KBM-7 (cell line): ENCODE measurements around the gene RXFP2.

ENCODE experiments used
- DNase-seq: peaks from one replicate; pipeline ENCODE4 v3.0.0-alpha.2; 2015
- in situ Hi-C: fragments of 300-500 bp; cut with MboI; formaldehyde crosslinking; loops from 2 replicates; pipeline ENCODE4 v1.14.3; 2020; ENCODE audit warnings: low sequenced_read_pairs, low pct_unique_long_range_greater_than_20kb, mixed read lengths

The RXFP2 gene

GRCh38 chr13:31805841-31806240 is 66.5 kb downstream of the RXFP2 start:
- no peak for DNase-seq
- in situ Hi-C loops = no loop called here

DNA sequence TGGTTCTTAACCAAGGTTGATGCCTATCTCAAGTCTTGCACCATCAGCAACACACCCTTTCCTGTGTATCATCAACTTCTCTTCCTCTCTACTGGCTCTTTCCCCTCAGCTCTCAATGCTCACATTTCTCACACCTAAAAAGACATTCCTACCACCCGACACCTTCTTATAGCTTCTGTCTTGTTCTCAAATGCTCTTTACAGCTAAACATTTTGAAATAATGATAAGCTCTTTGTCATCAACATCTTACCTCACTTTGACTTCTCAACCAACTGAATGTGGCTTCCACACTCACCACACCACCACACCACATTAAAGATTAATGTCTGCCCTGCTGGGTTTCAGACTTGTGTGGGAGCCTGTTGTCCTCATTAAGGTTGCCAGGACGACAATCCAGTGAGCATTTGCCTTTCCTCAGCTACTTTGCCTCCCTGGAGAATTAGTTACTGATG is 67.8 kb downstream of the RXFP2 start:
- DNase-seq = peak; percentile 26
- in situ Hi-C loops = no loop called here

- peak; percentile 29 for DNase-seq
- in situ Hi-C loops = no loop called here
These were observed 75.2 kb downstream of the RXFP2 start for GRCh38 chr13:31814536-31814935.

DNA sequence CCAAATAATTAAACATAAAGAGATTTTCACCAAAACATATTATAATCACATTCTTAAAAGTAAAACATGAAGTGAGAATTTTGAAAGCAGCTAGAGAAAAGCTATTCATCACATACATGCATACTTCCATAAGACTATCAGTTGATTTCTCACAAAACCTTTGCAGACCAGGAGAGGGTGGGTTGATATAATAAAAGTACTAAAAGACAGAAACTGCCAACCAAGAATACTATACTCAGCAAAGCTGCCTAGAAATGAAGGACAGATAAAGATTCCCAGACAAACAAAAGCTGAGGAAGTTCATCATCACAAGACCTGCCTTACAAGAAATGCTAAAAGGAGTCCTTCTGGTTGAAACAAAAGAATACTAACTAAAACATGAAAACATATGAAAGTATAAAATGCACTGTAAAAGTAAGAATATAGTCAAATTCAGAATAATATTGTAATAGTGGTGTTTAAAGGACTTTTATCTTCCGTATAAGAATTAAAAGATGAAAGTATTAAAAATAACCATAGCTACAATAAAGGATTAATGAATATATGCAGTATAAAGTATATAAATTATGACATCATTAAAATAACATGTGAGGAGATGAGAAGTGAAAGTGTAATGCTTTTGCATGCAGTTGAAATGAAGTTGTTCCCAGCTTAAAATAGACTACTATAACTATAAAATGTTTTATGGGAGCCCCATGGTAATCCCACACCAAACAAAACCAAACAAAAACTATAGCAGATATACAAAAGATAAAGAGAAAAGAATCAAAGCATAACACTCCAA is 76.2 kb downstream of the RXFP2 start:
- in situ Hi-C loops = no loop called here
- no peak for DNase-seq

- DNase-seq = no peak
- in situ Hi-C loops = no loop called here
These were observed 78.9 kb downstream of the RXFP2 start for GRCh38 chr13:31818236-31818635.

GRCh38 chr13:31824705-31825517 is 85.6 kb downstream of the RXFP2 start:
- in situ Hi-C loops = no loop called here
- no peak for DNase-seq

DNA sequence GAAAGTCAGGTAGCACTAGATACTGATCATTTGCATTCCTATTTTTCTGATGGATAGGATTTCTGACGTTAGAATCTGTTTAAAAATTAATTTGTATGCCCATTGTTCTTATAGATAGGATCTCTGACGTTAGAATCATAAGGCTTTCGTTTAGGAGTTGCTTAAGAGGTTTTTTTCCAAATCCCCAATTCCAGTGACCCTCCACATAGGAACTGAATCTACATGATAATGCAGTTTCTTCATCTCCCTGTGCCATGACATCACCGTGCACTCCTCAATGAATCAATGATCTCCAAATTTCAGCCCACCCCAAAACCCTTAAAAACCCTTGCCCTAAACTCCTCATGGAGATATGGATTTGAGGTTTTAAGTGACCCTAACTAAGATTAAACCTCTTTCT is 87.2 kb downstream of the RXFP2 start:
- DNase-seq = no peak
- in situ Hi-C loops = no loop called here

GRCh38 chr13:31827707-31828106 is 88.4 kb downstream of the RXFP2 start:
- no peak for DNase-seq

DNA sequence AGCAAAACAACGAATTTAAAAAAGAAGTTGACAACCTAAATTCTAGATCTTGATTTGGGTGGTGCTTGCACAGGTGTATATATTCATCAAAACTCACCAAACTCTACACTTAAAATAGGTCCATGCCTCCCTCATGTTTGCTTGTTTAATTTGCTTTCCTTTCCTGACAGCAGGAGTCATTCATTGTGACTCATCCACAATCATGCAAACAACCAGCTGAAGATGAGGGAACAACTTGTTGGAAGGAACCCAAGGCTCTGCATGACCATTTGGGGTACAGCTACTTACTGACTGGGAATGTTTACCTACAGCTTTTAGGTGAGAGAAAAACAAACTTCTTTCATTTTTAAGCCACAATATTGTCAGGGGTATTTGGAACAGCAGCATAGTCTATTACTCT is 96.6 kb downstream of the RXFP2 start:
- in situ Hi-C loops = no loop called here
- no peak for DNase-seq

More at GRCh38 chr13:31827707-31828106, 88.4 kb downstream of the RXFP2 start:
- in situ Hi-C loops = no loop called here

DNA sequence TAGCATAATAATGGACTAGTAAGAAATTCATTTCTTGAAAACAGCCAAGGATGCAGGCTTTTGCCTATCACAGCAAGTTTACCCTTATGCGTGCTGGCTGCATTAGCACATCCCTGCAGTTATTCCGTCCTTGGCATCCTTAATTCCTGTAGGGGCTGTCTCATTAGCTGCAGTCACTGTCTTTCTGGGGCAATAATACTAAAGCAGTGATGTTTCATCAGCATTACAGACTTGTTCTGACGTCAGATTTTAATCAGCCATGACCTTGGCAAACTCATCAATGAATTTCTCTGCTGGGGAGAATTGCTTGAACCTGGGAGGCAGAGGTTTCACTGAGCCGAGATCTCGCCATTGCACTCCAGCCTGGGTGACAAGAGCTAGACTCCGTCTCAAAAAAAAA is 103.7 kb downstream of the RXFP2 start:
- no peak for DNase-seq
- in situ Hi-C loops = no loop called here

DNA sequence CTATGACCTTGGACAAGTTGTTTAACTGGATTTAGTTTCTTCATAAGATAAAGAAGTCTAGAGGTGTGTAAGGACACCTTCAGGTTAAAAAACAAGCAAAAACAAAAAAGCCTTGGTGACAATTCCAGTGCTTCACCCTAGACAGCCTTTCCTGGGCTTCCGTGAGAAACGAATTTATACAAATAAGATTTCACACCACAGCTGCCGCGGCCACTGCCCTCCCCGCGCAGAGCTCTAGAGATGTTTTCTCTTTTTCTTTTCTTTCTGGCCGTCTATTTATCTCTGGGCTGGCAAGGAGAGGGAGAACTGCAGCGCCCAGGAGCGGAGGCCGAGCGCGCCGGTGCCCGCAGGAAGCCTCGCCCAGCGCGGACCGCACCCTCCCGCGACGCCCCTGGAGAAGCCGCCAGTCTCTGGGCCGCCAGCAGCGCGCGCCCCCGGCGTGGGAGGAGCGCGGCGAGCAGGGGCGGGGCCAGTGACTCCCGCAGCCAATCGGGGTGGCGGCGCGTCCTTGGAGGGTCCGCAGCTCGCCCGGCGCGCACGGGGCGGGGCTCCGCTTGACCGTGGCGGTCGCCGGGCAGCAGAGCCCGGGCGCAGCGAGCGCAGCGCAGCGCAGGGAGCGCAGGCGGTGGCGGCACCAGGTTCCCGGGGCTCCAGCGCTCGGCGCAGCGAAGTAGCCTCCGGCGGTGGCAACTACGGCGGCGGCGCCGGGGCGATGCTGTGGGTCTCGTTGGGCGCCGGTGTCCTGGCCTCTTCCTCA is 107.0 kb downstream of the RXFP2 start:
- DNase-seq = peak; percentile 89
- in situ Hi-C loops = no loop called here

DNA sequence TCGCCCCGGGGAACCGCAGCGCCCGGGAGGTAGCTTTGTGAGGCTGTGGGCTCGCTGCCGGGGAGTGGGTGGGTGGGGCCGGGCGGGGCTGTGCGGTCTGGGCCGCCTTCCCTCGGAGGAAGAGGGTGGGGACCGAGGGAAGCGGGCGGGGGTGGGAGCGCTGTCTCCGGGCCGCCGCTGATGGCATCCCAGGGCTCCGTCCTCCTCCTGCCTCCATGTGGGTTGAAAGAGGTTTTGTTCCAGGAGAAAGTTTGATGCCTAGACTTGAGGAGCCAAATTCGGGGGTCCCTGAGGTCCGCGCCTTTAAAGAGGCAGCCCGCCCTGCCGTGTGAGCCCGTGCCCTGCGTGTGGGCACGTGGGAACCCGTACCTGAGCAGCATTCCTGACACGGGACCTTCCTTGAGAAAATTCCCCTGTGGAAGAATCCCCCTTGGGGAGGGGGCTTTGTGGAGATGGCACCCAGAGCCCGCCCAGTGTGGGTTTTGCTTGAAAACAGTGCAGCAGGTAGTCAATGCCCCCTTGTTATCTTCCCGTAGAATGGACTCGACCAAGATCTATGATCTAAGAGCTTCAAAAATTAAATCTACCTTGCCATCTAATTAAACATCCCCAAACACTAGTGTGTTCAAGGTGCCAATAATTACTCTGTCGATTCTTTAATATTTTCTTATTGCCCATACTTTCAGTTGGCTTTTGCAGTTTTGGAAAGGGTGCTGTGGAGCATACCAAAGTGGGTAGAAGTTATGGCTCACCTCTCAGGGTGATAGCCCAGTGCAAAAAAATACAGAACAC is 107.8 kb downstream of the RXFP2 start:
- in situ Hi-C loops = no loop called here
- peak; percentile 15 for DNase-seq

DNA sequence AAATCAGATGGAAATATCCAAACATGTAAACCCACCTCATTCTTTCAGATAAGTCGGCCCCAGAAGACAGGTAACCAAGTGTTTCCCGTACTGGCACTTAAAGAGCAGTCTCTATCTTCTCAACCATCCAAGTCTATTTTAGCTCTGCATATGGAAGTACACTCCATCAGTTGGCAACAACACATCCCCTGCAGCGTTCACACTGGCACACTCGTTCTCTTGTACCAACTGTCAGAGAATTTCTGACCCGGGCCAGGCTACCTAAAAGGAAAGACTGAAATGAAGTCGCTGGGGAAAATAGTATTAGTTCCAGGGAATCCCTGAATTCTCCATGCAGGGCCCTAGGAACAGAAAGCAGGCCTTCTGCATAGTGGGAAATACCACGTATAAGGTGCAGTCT is 109.3 kb downstream of the RXFP2 start:
- in situ Hi-C loops = no loop called here
- DNase-seq = no peak

DNA sequence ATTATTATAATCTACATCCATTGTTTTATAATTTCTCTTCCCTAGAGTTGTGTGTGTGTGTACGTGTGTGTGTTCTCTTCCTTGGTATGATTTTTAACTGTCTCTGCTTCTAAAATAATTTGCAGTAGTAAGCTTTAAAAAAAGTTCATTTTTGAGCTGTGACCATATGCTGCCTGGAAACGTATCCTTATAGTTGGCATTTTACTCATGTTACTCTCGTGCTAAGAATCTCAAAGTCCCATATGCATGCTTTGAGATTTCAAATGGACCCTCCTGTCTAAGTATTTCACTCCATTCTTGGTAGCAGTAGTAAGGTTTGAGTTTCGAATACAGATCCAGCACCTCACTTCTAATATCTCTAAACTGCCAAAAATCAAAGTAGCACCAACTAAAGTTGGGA is 109.9 kb downstream of the RXFP2 start:
- in situ Hi-C loops = no loop called here
- DNase-seq = no peak

DNA sequence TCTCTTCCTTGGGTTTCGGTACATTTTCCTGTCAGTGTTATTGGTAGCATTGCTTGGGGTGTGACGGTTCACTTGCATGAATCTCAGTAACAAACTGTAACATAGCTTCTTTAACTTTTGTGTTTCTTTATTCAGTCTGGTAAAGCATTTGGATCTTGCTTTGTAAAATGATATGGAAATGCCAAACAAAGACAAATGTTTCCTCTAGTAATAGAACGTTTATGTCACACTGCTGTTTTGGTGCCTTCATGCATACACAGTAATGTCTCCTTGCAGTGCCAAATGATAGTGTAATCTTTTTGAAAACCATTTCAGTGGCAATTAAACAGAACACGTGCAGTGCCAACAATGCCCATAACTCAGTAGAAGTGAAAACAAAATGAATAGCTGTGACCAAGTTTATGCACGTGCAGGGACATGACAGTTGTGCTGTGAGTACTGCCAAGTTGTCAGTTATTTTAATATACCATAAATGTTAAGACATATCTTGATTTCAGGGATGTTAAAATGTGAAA is 110.8 kb downstream of the RXFP2 start:
- DNase-seq = no peak
- in situ Hi-C loops = no loop called here

- in situ Hi-C loops = no loop called here
- no peak for DNase-seq
These were observed 111.9 kb downstream of the RXFP2 start for GRCh38 chr13:31851216-31851615.
